Islet precursor cell (in vitro differentiated cells): ENCODE data around the gene PMPCA.

Experiments
- DNase-seq: peaks from one replicate; pipeline ENCODE4 v3.0.0-alpha.2; 2018

PMPCA gene

GRCh38 chr9:136463578-136463977 is 53.1 kb downstream of the PMPCA start:
- DNase-seq, result no peak

GRCh38 chr9:136464241-136464640 is 53.8 kb downstream of the PMPCA start:
- DNase-seq, result no peak

GRCh38 chr9:136465500-136466154 is 55.2 kb downstream of the PMPCA start:
- DNase-seq, result no peak

GRCh38 chr9:136466155-136466541 is 55.7 kb downstream of the PMPCA start:
- no peak for DNase-seq

DNA sequence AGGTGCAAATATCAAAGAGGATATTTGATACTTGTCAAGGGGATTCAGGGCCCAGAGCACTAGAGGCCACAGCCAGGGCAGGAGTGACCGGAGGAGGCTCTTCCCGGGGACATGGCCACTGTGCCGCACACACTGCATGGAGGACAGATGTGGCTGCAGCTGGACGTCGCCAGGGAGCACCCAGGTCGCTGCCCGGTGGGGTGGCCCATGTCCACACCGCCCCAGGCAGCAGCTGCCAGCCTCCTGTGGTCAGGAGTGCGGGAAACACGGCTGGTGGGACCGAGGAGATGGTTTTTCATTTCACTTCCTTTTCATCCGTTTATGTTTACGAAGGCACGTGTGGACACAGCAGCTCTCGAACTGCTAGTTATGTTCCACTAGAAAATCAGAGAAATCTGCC is 57.3 kb downstream of the PMPCA start:
- no peak for DNase-seq

- no peak for DNase-seq
Measured at GRCh38 chr9:136470356-136470755, 59.9 kb downstream of the PMPCA start.

GRCh38 chr9:136470792-136471469 is 60.5 kb downstream of the PMPCA start:
- no peak for DNase-seq

DNA sequence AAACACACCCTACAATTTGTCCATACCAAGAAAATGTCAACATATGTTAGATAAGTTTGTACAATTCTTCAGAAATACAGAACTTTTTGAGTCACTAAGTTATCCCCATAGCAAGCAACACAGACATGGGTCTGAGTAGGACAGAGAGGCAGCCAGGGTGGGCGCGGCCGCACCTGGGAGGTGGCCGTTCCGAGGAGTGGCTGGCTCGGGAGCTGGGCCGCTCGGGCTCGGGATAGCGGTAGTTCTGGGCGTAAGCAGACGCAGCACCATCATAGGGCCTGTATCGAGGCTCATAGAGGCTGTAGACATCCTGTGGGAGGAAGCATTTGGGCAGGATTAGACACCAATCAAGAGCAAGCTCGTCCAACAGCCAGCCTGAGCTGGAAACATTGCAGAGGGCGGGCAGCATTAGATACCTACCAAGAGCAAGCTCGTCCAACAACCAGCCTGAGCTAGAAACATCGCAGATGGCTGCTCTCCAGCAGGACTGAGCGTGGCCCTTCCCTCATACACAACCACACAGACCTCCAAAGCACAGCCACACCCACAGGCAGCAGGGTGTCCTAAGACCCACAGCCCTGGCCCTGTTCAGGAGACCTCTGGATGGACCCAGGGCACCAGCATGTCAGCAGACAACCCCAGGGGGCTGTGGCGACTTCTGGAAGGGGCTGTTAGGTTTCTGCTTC is 61.5 kb downstream of the PMPCA start:
- no peak for DNase-seq

GRCh38 chr9:136472640-136473353 is 62.3 kb downstream of the PMPCA start:
- no peak for DNase-seq

- DNase-seq, result no peak
Measured at GRCh38 chr9:136473354-136473721, 62.9 kb downstream of the PMPCA start.
